GM12878 (cell line): Measurements from ENCODE around the gene DLK1. TPM values are rescaled to one million over a fixed set of nuclear protein-coding genes. Genes with fewer than 3 reads are reported as not detected.

Experiments
- ATAC-seq: fragments of 200-7000 bp; cut with Tn5 transposase; 3 replicates; pipeline ENCODE4 v1.9.1; 2020; ENCODE audit warnings: mild to moderate bottlenecking, moderate library complexity
- BruUV-seq: library from RNA; stranded (reverse); fragments of 400-500 nt; replicated peaks from 2 replicates; lab custom pipeline; 2021; lab: Mats Ljungman, UMichigan
- CTCF ChIA-PET: fragments of 300-600 bp; sonication (Branson Sonifier 250); formaldehyde crosslinking; extraction: SDS; loops from one replicate; lab custom pipeline; 2021; ENCODE audit warnings: inconsistent platforms; lab: Yijun Ruan, JAX
- POLR2A ChIA-PET: fragments of 350-600 bp; formaldehyde crosslinking; extraction: SDS; loops from one replicate; lab custom pipeline; 2021; ENCODE audit warnings: inconsistent platforms; lab: Charles Lee
- RAD21 ChIA-PET: fragments of 300-600 bp; sonication (Branson Sonifier 250); formaldehyde crosslinking; loops from one replicate; lab custom pipeline; 2023; ENCODE audit warnings: antibody characterized with exemption; ENCODE audit not compliant: unreplicated experiment; lab: Charles Lee
- SMC1A ChIA-PET: fragments of 300-600 bp; sonication (Branson Sonifier 250); formaldehyde crosslinking; loops from one replicate; lab custom pipeline; 2023; ENCODE audit not compliant: unreplicated experiment, uncharacterized antibody; lab: Charles Lee
- DNase-seq: peaks from one replicate; pipeline ENCODE4 v3.0.0-alpha.2; 2011; ENCODE audit warnings: low read depth, low spot score
- FAIRE-seq: peaks from 3 replicates; lab custom pipeline; 2011; peaks lifted over from hg19 to GRCh38; lab: Jason Lieb, UNC
- H2AFZ ChIP-seq: 2 replicates; pipeline ENCODE4 v1.6.0; 2011; ENCODE audit warnings: low read depth, low read length, control low read depth; ENCODE audit not compliant: control insufficient read depth
- H3K27ac ChIP-seq: 2 replicates; pipeline ENCODE4 v1.5.1; 2011; ENCODE audit warnings: control low read depth; ENCODE audit not compliant: control insufficient read depth, insufficient read depth
- H3K27me3 ChIP-seq, 2 experiments: replicated peaks in 1 of 2; 2 replicates each; pipeline versions ENCODE4 v1.6.0 to v1.6.1; 2011; ENCODE audit warnings: low read length in 1 of 2; ENCODE audit not compliant: control insufficient read depth in 2 of 2, insufficient read depth in 2 of 2
- H3K36me3 ChIP-seq, 2 experiments: 2 replicates each; pipeline ENCODE4 v1.5.1; 2011; ENCODE audit warnings: low read length in 1 of 2; ENCODE audit not compliant: control insufficient read depth in 2 of 2, insufficient read depth in 2 of 2
- H3K4me1 ChIP-seq: 2 replicates; pipeline ENCODE4 v1.6.1; 2011; ENCODE audit warnings: mild to moderate bottlenecking, low read length, moderate library complexity, mixed read lengths; ENCODE audit not compliant: control insufficient read depth, insufficient read depth
- H3K4me2 ChIP-seq: 2 replicates; pipeline ENCODE4 v1.6.0; 2011; ENCODE audit warnings: control low read depth; ENCODE audit not compliant: control insufficient read depth, insufficient read depth
- H3K4me3 ChIP-seq: fragments of 200-600 bp; sonication (generic); 2 replicates; pipeline ENCODE4 v1.5.1; 2016
- H3K79me2 ChIP-seq: 2 replicates; pipeline ENCODE4 v1.6.0; 2011; ENCODE audit warnings: low read length; ENCODE audit not compliant: control insufficient read depth, insufficient read depth
- H3K9ac ChIP-seq: 2 replicates; pipeline ENCODE4 v1.8.0; 2011; ENCODE audit warnings: low read length, control low read depth, mixed read lengths; ENCODE audit not compliant: control insufficient read depth, insufficient read depth
- H3K9me3 ChIP-seq: replicated peaks from 3 replicates; pipeline ENCODE4 v1.5.1; 2011; ENCODE audit warnings: mild to moderate bottlenecking, low read length; ENCODE audit not compliant: control insufficient read depth, insufficient read depth
- H4K20me1 ChIP-seq: 2 replicates; pipeline ENCODE4 v1.6.0; 2011; ENCODE audit not compliant: control insufficient read depth, insufficient read depth
- ATF3 ChIP-seq: IDR thresholded peaks from 2 replicates; pipeline ENCODE4 v1.6.1; 2011; ENCODE audit warnings: low read depth, mild to moderate bottlenecking, low read length, moderate library complexity, borderline replicate concordance; ENCODE audit errors: extremely low read depth
- CHD2 ChIP-seq: IDR thresholded peaks from 2 replicates; pipeline ENCODE4 v1.6.1; 2011; ENCODE audit warnings: low read depth, low read length, improper control_type of control experiment, borderline replicate concordance
- CREB1 ChIP-seq: IDR thresholded peaks from 2 replicates; pipeline ENCODE4 v1.6.1; 2012; ENCODE audit warnings: low read depth, mild to moderate bottlenecking, inconsistent platforms
- CUX1 ChIP-seq: IDR thresholded peaks from 2 replicates; pipeline ENCODE4 v1.6.1; 2012; ENCODE audit warnings: improper control_type of control experiment, low read depth, low read length; ENCODE audit not compliant: insufficient replicate concordance
- EZH2 ChIP-seq: IDR thresholded peaks from 2 replicates; pipeline ENCODE4 v1.6.1; 2012; ENCODE audit warnings: low read depth, mild to moderate bottlenecking, control low read depth, inconsistent platforms, low read length, borderline replicate concordance; ENCODE audit not compliant: control insufficient read depth
- FOXM1 ChIP-seq: IDR thresholded peaks from 2 replicates; pipeline ENCODE4 v1.6.1; 2012; ENCODE audit warnings: low read depth, mild to moderate bottlenecking, inconsistent platforms, low read length, moderate library complexity
- MEF2A ChIP-seq: IDR thresholded peaks from 2 replicates; pipeline ENCODE4 v1.6.1; 2011; ENCODE audit warnings: low read depth, mild to moderate bottlenecking, low read length, moderate library complexity; ENCODE audit not compliant: insufficient read depth
- RFX5 ChIP-seq: IDR thresholded peaks from 2 replicates; pipeline ENCODE4 v1.6.1; 2011; ENCODE audit warnings: low read depth, low read length, improper control_type of control experiment
- SMARCA5 ChIP-seq: fragments of 450-650 bp; IDR thresholded peaks from 2 replicates; pipeline ENCODE4 v1.6.1; 2017; ENCODE audit warnings: mild to moderate bottlenecking
- STAT1 ChIP-seq: fragments of 450-650 bp; conservative IDR thresholded peaks from 2 replicates; pipeline ENCODE4 v1.6.1; 2014; ENCODE audit warnings: antibody characterized with exemption, mild to moderate bottlenecking
- ZBTB40 ChIP-seq: fragments of 450-650 bp; IDR thresholded peaks from 2 replicates; pipeline ENCODE4 v1.6.1; 2016; ENCODE audit warnings: mild to moderate bottlenecking, moderate library complexity, borderline replicate concordance
- ZZZ3 ChIP-seq: IDR thresholded peaks from 2 replicates; pipeline ENCODE4 v1.6.1; 2011; ENCODE audit warnings: low read depth; ENCODE audit not compliant: control insufficient read depth, insufficient read length
- WGBS: methylation state at CpG from one replicate; pipeline ENCODE4 v1.1.6; 2016; ENCODE audit warnings: low lambda C conversion rate; ENCODE audit not compliant: insufficient replicate concordance, insufficient coverage; ENCODE audit errors: missing lambda C conversion rate; 5-methylcytosine and 5-hydroxymethylcytosine counted together
- in situ Hi-C: fragments of 300-500 bp; cut with MboI; formaldehyde crosslinking; loops from 9 replicates; pipeline ENCODE4 v1.14.3; 2018; ENCODE audit warnings: mixed read lengths
- intact Hi-C: fragments of 100-400 bp; cut with micrococcal nuclease; formaldehyde crosslinking; loops from one replicate; pipeline ENCODE4 v1.14.2; 2022; ENCODE audit not compliant: unreplicated experiment
- polyA plus RNA-seq, 11 experiments: library from polyadenylated mRNA; depleted of rRNA in 4 of 11; unstranded in 6 of 11; stranded (reverse) in 5 of 11; fragments of >200 nt; fragmentation: Nextera tagmentation in 4 of 11; fragmentation: Illumina TruSeq in 1 of 11; extraction: Ambion mirVana in 4 of 11; extraction: Trizol in 1 of 11; gene quantifications; 1 replicate in 1 of 11; 2 replicates in 10 of 11; pipeline versions ENCODE4 v1.2.1 to v1.2.3, GENCODE V29; 2011 to 2016; ENCODE audit warnings: inconsistent platforms in 2 of 11, missing spikeins in 2 of 11, low read depth in 1 of 11
- total RNA-seq, 4 experiments: library from RNA; depleted of rRNA in 3 of 4; stranded (reverse); fragments of >200 nt in 3 of 4; fragmentation: Illumina TruSeq in 1 of 4; extraction: Trizol in 1 of 4; gene quantifications; 2 replicates each; pipeline versions ENCODE4 v1.2.1 to v1.2.3, GENCODE V29; 2013 to 2021

The DLK1 gene
- total and polyA plus RNA-seq, 10 of the 15 experiments (the other 5 are each of a cell fraction or from before 2014, with no cell fraction given) = 0.87 TPM; not detected in 9

- TF ChIP-seq ZBTB40 (no peak), SMARCA5 (no peak), ZZZ3 (no peak), STAT1 (no peak), RFX5 (no peak), CHD2 (no peak)
Measured at GRCh38 chr14:100769035-100769939, 42.6 kb downstream of the DLK1 start (continued).

- Histone ChIP-seq H3K9me3 (no peaks in the 10 kb centered on the region), H3K9ac (no peak overlapping the region), H4K20me1 (no peaks in the 10 kb centered on the region), H3K27ac (no peak overlapping the region), H3K36me3 (no peaks in the 10 kb centered on the region), H3K79me2 (no peaks in the 10 kb centered on the region), H3K4me2 (no peak overlapping the region), H3K4me1 (no peaks in the 10 kb centered on the region), H3K27me3 (peaks cover 0 to 1% of the 10 kb centered on the region in 2 experiments; a peak in 2 of 4 replicates), H2AFZ (no peak overlapping the region), H3K4me3 (no peak overlapping the region)
- in situ Hi-C loops = no loop called here
- BruUV-seq = no TSS peak
- FAIRE-seq = no peak
- ChIA-PET SMC1A (no interaction called here), POLR2A (no interaction called here), CTCF (no interaction called here), RAD21 (no interaction called here)
- intact Hi-C loops = no loop called here
- 27% methylated on average over 4 of the region's 4 CpGs for WGBS
- ATAC-seq = no peak
- no peak for DNase-seq
- TF ChIP-seq FOXM1 (no peak), MEF2A (no peak), CUX1 (no peak), ATF3 (no peak), EZH2 (no peak), CREB1 (no peak)
Measured at GRCh38 chr14:100770046-100770445, 43.4 kb downstream of the DLK1 start.
